GM19240 (cell line): ENCODE measurements around the gene TRABD2B.

Experiments
- DNase-seq: peaks from one replicate; pipeline ENCODE4 v3.0.0; 2011; ENCODE audit warnings: low spot score; ENCODE audit not compliant: insufficient read length

Gene TRABD2B

GRCh38 chr1:47727051-47727696 lies 270.0 kb downstream of the TRABD2B start:
- DNase-seq: no peak

GRCh38 chr1:47725992-47726855 lies 271.0 kb downstream of the TRABD2B start:
- peak; percentile 71 for DNase-seq

GRCh38 chr1:47725511-47725991 lies 271.6 kb downstream of the TRABD2B start:
- DNase-seq: no peak

GRCh38 chr1:47725000-47725473 lies 272.1 kb downstream of the TRABD2B start:
- no peak for DNase-seq

GRCh38 chr1:47724432-47724999 lies 272.7 kb downstream of the TRABD2B start:
- no peak for DNase-seq

- no peak for DNase-seq
Observed at GRCh38 chr1:47722909-47723580, 274.1 kb downstream of the TRABD2B start.

- no peak for DNase-seq
Observed at GRCh38 chr1:47722101-47722500, 275.1 kb downstream of the TRABD2B start.

GRCh38 chr1:47720111-47720510 lies 277.1 kb downstream of the TRABD2B start:
- no peak for DNase-seq

- DNase-seq: no peak
Observed at GRCh38 chr1:47717341-47717740, 279.8 kb downstream of the TRABD2B start.

GRCh38 chr1:47713975-47714767 lies 283.0 kb downstream of the TRABD2B start:
- DNase-seq: no peak

- DNase-seq: no peak
Observed at GRCh38 chr1:47713333-47713953, 283.7 kb downstream of the TRABD2B start.

GRCh38 chr1:47712596-47713299 lies 284.4 kb downstream of the TRABD2B start:
- no peak for DNase-seq

- DNase-seq: no peak
Observed at GRCh38 chr1:47711848-47712492, 285.2 kb downstream of the TRABD2B start.

GRCh38 chr1:47711184-47711847 lies 285.9 kb downstream of the TRABD2B start:
- DNase-seq: no peak
